Panc1 (cell line): ENCODE measurements around the gene LMNTD2.

Source experiments
- CTCF ChIP-seq: fragments of 450-650 bp; IDR thresholded peaks from 2 replicates; pipeline ENCODE4 v1.5.1; 2017; ENCODE audit warnings: mild to moderate bottlenecking
- POLR2AphosphoS5 ChIP-seq: IDR thresholded peaks from 2 replicates; pipeline ENCODE4 v1.6.1; 2012; ENCODE audit warnings: mild to moderate bottlenecking, low read depth, low read length, moderate library complexity
- SIN3A ChIP-seq: IDR thresholded peaks from 2 replicates; pipeline ENCODE4 v1.6.1; 2012; ENCODE audit warnings: low read depth, mild to moderate bottlenecking, low read length, moderate library complexity, borderline replicate concordance; ENCODE audit not compliant: insufficient read depth

GRCh38 chr11:563066-563811 is 2.7 kb upstream of the LMNTD2 start:
- TF ChIP-seq POLR2AphosphoS5 (no peak; the same call in 1 of the 2 replicates), CTCF (no peak), SIN3A (no peak)
